Neural cell (in vitro differentiated cells): ENCODE data around the gene AP2A2.

Experiments
- CTCF ChIP-seq: fragments of 450-650 bp; IDR thresholded peaks from 2 replicates; pipeline ENCODE4 v1.5.1; 2014; ENCODE audit warnings: antibody characterized with exemption, mild to moderate bottlenecking, moderate library complexity; ENCODE audit not compliant: poor library complexity, severe bottlenecking
- EZH2 ChIP-seq: fragments of 200-600, 300-800 bp; shearing (Covaris generic), sonication (generic); IDR thresholded peaks from 2 replicates; pipeline ENCODE4 v1.6.1; 2014; ENCODE audit warnings: antibody characterized with exemption, low read length, borderline replicate concordance, mild to moderate bottlenecking; ENCODE audit not compliant: insufficient read depth, poor library complexity, severe bottlenecking
- POLR2AphosphoS5 ChIP-seq: IDR thresholded peaks from 2 replicates; pipeline ENCODE4 v1.6.1; 2012
- RAD21 ChIP-seq: fragments of 450-650 bp; conservative IDR thresholded peaks from 2 replicates; pipeline ENCODE4 v1.6.1; 2014; ENCODE audit warnings: antibody characterized with exemption, mild to moderate bottlenecking, moderate library complexity

GRCh38 chr11:1001617-1002405, 76.1 kb downstream of the AP2A2 start:
- no peak for TF ChIP-seq RAD21
- TF ChIP-seq CTCF = no peak
- no peak for TF ChIP-seq EZH2
- TF ChIP-seq POLR2AphosphoS5 = no peak
